Stimulated activated CD8-positive, alpha-beta memory T cell treated with anti-CD3 and anti-CD28 coated beads, Interleukin-12 subunit alpha, Interleukin-12 subunit beta, amount 100 ng/mL, for 1 hour (primary cell): Measurements from ENCODE around the gene SAMD7.

Experiments
- DNase-seq: peaks from one replicate; pipeline ENCODE4 v3.0.0-alpha.2; 2020; ENCODE audit warnings: low read depth

SAMD7 gene

GRCh38 chr3:169966428-169966950 lies 55.1 kb downstream of the SAMD7 start, which contains the start of gene SEC62:
Gene SEC62 (plus strand): TSS chr3:169966807. CDS start chr3:169966823, 16 bp downstream.
- DNase-seq: peak; percentile 88

- peak; percentile 12 for DNase-seq
Measured at GRCh38 chr3:169966951-169967915, 55.9 kb downstream of the SAMD7 start.

GRCh38 chr3:169968224-169968885 lies 57.0 kb downstream of the SAMD7 start:
- no peak for DNase-seq

GRCh38 chr3:169969174-169970095 lies 58.1 kb downstream of the SAMD7 start:
- no peak for DNase-seq

- no peak for DNase-seq
Measured at GRCh38 chr3:169970847-169971246, 59.5 kb downstream of the SAMD7 start.

- DNase-seq: no peak
Measured at GRCh38 chr3:169971522-169971921, 60.1 kb downstream of the SAMD7 start.

- no peak for DNase-seq
Measured at GRCh38 chr3:169980055-169980454, 68.7 kb downstream of the SAMD7 start.

- no peak for DNase-seq
Measured at GRCh38 chr3:169984292-169984691, 72.9 kb downstream of the SAMD7 start.
